Stimulated activated CD4-positive, alpha-beta T cell treated with anti-CD3 and anti-CD28 coated beads, Interleukin-2, amount 100 ng/mL, for 48 hours (primary cell): ENCODE results near the gene ZNF177.
"Not testable (repeated sequence)": the region's sequence is repeated elsewhere in the genome, so short reads cannot be mapped to it uniquely, and the experiment has no call there.

Experiments
- DNase-seq, 2 donors: peaks; one replicate each; pipeline ENCODE4 v3.0.0-alpha.2; 2020

The ZNF177 gene

DNA sequence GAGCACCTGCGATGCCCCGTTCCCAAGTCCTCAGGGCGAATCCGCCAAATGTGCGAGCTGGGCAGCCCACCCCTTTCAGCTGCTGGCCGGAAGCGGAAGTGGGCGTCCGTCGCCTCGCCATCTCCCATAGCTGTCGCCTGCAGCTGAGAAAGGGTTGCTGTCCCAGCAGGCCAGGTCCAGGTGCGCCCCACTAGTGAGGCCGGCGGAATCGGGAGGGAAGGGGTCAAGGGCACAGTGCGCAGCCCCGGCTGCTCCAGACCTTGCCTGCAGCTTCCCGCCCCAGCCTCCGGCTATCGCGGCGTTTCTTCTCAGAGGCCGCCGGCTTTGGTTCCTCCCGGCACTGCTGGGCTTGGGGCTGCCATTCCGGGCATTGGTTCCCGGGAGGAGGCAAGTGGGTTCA is at the start of gene ZNF177:
Gene ZNF177 (plus strand): TSS at position 109 of the 400 bp plus-strand sequence. CDS start 15,299 bp downstream, outside the sequence.
- DNase-seq: no peak

DNA sequence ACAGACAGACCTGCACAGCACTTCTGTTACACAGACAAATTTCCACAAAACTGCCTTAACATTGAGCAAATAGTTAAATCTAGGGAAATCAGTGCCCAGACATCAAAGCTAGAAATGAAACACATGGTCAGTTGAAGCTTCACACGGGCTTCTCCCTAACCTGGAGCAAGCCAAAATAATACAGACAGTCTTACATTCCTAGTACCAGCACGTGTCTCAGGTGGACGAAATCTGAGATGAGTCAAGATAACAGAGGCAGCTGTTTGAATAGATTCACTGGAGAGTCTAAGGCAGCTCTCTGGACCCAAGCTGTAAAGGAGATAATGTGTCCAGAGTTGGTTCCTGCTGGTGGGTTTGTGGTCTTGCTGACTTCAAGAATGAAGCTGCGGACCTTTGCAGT is 49.1 kb upstream of the ZNF177 start:
- DNase-seq: no peak

DNA sequence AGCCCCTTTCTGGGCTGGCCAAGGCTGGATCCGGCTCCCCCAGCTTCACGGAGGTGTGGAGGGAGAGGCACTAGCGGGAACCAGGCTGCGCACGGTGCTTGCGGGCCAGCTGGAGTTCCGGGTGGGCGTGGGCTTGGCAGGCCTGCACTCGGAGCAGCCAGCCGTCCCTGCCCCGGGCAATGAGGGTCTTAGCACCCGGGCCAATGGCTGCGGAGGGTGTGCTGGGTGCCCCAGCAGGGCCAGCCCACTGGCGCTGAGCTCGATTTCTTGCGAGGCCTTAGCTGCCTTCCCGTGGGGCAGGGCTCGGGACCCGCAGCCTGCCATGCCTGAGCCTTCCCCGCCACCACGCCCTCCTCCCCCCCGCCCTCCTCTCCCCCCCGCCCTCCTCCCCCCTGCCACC is 41.5 kb upstream of the ZNF177 start:
- DNase-seq: no peak

DNA sequence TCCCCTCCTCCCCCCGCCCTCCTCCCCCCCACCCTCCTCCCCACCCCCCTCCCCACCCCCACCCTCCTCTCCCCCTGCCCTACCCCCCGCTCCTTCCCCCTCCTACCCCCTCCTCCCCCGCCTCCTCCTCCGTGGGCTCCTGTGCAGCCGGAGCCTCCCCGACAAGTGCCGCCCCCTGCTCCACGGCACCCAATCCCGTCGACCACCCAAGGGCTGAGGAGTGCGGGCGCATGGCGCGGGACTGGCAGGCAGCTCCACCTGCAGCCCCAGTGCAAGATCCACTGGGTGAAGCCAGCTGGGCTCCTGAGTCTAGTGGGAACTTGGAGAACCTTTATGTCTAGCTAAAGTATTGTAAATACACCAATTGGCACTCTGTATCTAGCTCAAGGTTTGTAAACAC is 41.1 kb upstream of the ZNF177 start:
- DNase-seq: not testable (repeated sequence)

DNA sequence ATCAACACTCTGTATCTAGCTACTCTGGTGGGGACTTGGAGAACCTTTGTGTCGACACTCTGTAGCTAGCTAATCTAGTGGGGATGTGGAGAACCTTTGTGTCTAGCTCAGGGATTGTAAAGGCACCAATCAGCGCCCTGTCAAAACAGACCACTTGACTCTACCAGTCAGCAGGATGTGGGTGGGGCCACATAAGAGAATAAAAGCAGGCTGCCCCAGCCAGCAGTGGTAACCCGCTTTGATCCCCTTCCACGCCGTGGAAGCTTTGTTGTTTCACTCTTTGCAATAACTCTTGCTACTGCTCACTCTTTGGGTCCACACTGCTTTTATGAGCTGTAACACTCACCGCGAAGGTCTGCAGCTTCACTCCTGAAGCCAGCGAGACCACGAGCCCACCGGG is 40.6 kb upstream of the ZNF177 start:
- not testable (repeated sequence) for DNase-seq

DNA sequence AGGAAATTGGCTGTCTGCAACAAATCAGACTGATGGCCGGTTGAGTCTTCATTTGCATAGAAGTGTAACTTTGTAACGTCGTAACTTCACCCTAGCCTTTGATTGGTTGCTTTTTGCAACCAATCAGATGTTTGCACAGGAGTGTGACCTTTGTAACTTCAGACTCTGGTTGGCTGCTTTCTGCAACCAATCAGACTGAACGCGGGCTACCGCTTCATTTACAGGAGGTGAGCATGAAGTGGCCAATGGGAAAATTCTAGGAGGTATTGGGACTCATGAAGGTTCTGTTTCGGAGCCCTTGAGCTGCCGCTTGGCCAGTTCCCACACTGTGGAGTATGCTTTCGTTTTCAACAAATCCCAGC is 39.3 kb upstream of the ZNF177 start:
- peak; percentile 40 to 44 for DNase-seq

DNA sequence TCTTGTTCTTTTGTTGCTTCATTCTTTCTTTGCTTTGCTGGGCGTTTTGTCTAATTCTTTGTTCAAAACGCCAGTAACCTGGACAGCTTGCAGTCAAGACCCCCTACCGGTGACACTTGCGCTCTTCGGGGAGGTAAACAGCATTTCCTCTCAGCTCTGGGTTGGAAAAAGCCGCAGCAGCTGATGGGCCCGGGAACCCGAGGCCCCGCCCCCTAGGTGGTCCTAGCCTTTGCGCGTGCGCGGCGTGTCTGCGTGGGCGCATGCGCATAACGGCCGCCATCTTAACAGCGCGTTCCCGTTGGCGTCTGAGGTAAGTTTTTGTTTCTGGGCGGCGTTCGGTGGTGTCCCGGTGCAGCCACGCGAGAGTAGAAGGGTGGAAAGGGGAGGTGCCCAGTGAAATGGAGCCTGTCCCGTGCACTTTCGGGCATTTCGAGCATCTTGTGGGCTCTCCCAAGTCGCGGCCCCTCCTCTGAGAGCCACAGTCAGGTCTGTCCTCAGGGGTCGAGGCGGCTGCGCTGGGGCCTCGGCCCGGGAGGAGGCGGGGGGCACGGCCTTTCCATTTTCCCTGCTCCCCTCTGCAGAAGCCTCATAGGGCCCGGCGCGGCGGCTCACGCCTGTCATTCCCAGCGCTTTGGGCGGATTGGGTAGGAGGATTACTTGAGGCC is 38.8 kb upstream of the ZNF177 start, which contains the start of gene ZNF559:
Gene ZNF559 (plus strand): TSS at position 261 of the 665 bp plus-strand sequence. CDS start 14,371 bp downstream, outside the sequence.
- peak; percentile 96 to 97 for DNase-seq

DNA sequence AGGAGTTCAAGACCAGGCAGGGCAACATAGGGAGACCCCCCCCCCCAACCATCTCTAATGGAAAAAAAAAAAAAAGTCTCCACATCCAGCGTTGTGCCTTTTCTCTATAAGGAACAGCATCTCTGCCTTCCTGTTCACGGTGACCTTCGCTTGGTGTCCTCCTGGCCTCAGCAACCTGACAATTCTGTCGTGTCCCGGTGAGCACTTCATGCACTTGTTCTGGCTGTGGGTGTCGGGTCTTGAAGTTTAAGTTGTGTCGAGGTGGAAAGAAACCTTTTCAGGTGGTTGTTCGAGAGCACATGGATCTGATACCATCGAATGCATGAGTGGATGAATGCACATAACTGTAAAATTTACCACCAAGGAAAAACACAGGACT is 38.2 kb upstream of the ZNF177 start:
- DNase-seq: no peak

DNA sequence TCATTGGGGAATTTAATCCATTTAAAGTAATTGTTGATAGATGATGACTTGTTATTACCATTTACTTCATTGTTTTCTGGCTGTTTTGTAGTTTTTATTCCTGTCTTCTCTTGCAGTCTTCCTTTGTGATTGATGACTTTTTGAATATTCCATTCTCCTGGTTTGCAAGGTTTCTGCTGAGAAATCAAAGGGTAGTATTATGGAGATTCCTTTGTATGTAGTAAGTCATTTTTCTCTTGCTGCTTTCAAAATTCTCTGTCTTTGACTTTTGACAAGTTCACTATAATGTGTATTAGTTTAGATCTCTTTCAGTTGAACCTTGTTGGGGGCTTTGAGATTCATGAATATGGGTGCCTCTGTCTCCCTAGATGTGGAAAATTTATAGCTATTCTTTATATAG is 32.8 kb upstream of the ZNF177 start:
- DNase-seq: no peak

DNA sequence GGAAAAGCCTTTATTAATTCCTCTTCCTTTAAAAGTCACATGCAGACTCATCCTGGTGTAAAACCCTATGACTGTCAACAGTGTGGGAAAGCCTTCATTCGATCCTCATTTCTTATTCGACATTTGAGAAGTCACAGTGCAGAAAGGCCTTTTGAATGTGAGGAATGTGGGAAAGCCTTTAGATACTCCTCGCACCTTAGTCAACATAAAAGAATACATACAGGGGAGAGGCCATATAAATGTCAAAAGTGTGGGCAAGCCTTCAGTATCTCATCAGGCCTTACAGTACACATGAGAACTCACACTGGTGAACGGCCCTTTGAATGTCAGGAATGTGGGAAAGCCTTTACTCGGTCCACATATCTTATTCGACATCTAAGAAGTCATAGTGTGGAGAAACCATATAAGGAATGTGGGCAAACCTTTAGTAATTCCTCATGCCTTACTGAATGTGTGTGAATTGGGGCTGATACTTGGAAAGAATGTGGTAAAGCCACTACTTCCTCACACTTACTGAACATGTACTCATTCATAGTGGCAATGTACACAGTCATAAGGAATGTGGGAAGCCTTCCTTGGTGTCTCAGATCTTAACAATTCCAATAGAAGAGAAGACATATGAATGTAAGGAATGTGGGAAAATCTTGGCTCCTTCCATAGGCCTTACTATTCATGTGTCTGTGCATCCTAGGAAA is 20.1 kb upstream of the ZNF177 start:
- no peak for DNase-seq

DNA sequence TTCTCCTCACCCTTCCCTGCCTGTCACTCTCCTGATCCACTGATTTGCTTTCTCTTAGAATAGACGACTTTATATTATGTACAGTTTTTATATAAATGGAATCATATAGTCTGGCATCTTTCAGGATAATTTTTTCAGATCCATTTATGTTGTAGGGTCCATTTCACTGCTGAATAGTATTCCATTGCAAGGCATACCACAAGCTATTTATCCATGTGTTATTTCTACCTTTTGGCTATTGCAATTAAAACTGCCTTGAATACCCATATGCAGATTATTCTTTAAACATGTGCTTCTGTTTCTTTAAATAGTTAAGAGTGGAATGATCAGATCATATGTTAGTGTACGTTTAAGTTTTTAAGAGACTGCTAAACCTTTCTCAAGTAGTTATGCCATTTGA is 17.8 kb upstream of the ZNF177 start:
- no peak for DNase-seq

DNA sequence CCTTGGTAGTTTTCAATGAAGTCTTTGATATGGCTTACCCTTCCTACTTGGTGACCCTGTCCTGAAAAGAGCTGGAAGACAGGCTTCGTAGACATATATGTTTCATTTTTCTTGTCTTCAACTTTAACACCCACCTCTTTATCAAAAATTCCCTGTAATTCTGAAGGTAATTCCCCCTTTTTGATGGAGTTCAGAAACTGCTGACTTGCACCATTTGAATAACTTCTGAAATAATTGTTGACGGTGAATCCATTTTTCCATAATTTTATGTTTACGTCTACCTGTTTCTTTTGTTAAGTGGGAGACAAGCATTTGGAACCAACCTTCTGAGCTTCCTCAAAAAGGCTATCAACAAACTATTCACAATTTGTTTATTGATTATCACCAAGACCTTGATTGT is 14.6 kb upstream of the ZNF177 start:
- no peak for DNase-seq

DNA sequence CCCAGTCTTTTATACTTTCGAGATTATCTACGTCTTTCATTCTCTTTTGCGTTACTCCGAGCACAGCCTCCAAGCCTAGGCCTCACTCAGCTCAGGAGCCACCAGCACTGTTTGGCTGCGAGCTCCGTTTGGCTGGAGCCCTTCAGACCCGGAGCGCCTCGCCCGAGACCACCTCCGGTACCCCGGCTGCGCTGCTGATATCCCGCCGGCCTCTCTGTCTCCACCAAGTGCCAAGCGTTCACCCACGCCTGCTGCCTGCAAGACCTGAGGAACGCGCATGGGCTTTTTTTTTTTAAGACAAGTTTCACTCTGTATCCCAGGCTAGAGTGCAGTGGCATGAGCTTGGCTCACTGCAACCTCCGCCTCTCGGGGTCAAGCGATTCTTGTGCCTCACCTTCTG is 14.1 kb upstream of the ZNF177 start:
- DNase-seq: no peak

DNA sequence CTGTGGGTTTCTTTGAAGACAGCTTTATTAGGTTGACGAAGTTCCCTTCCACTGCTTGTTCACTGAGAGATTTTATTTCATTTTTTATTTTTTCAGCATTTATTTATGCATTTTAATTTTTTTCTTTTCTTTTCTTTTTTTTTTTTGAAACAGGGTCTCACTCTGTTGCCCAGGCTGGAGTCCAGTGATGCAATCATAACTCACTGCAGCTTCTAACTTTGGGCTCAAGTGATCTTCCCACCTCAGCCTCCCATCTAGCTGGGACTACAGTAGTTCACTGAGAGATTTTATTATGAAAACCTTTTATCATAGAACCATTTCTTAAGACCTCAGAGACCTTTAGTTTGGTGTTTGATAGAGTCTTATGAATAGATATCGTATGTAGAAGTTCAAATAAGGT is 10.3 kb upstream of the ZNF177 start:
- DNase-seq: no peak

DNA sequence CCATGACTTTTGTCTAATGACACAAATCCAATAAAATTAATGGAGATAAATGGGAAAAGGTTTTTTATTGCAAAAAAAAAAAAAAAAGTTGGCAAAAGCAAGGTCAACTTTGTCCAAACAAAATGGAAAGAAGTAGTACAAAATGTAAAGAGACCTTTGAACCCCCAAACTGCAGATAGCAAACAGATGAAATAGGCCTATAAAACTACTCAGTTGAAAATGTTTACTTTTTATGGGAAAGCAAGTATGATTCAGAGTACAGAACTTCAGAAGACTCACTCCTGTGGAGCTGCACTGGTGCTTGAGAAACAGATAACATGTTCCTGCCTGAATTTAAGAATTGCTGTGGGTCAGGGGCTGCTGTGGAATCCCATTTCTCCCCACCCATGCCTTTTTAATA is 9.8 kb upstream of the ZNF177 start:
- no peak for DNase-seq

DNA sequence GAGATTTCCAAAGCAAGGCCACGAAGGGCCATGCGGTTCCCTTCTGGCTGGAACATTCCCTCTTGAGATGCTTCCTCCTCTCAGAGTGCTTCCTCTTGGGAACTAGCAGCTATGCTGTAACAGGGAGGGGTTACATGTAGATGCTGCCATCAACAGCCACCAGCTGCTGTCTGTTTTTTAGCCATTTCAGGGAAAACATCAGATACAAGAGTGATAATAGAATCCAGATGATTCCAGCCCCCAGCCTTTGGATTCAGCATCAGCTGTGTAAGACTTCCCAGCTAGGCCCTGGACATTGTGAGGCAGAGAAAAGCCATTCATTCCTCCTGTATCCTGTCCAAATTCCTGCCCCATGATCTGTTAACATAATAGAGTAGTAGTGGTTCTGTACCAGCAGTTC is 8.2 kb upstream of the ZNF177 start:
- no peak for DNase-seq

DNA sequence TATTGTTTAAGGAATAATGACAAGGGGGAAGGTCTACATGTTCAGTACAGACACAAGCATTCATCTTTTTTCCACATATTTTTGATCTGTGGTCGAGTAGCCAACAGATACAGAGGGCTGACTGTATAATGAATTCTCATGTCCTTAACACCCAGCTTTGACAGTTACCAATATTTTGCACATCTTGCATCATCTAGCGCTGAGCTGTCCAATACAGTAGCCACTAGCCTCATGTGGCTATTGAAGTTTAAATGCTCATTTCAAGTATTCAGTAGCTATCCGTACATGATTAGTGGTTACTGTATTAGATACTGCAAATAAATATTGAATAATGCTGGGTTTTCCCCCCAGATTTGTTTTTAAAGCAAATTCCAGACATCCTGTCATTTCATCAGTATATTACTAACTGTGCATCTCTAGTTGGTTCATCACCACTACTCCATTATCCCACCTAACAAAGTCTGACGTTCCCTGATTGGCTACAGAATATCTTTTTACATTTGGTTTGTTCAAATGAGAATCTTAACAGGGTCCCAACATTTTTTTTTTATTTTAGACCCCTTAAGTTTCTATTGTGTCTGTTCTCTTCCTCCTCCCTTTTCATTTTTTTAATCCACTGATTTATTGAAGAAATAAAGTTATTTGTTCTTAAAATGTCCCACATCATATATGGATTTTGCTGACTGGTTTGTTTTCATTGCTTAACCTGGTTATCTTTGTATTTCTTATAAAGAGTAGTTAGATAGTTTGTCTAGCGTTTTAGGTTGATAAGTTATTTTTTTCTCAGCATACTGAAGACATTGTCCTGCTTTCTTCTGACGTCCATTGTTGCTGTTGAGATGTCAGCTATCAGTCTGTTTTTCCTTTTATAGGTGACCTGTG is 8.2 kb downstream of the ZNF177 start:
- DNase-seq: no peak

DNA sequence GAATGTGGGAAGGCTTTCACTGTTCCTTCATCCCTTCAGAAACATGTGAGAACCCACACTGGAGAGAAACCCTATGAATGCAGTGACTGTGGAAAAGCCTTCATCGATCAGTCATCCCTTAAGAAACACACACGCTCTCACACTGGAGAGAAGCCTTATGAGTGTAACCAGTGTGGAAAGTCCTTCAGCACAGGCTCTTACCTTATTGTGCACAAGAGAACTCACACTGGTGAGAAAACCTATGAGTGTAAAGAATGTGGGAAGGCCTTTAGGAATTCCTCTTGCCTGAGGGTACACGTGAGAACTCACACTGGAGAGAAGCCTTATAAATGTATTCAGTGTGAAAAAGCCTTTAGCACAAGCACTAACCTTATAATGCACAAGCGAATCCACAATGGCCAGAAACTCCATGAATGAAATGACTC is 18.6 kb downstream of the ZNF177 start:
- DNase-seq: no peak

DNA sequence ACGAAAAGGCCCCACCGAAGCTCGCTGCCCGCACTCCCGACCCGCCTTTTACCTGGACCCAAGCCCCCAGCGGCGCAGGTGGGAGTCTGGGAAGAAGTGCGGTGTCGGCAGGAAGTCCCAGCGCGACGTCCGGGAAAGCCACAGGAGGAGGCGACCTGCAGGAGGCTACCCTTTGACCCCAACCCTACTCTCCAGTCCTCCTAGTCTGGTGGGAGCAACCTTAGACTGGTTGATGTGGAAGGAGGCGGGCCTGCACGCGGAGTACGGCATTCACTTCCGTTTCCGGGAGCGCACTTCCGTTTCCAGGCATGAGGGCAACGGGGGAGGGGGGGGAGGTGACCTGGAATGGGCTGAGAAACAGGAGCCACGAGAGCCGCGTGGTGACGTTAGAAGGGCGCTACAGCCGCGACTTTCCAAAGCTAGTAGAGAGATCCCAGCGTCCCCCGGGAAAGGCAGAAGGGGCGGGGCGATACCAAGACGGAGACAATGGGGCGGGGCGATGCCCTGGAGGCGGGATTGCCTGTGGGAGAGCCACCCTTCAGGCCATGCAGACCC is 44.1 kb downstream of the ZNF177 start:
- peak; percentile 32 to 33 for DNase-seq

DNA sequence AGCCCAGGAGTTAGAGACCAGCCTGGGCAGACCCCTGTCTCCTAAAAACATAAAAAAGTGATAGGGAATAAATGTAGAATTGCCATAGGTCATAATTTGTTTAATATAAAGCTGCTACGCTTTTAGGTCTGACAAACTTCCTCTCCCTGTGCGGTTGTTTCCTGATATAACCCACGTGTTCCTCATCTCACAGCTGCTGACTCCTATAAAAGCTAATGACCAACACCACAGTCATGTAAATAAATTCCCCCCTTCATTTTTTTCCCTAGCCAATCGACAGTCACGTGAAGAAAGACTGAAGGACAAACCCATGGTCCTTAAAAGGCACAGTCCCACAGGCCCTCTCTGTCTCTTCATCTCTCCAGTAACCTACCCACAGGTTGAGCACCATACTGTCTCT is 45.0 kb downstream of the ZNF177 start:
- no peak for DNase-seq

DNA sequence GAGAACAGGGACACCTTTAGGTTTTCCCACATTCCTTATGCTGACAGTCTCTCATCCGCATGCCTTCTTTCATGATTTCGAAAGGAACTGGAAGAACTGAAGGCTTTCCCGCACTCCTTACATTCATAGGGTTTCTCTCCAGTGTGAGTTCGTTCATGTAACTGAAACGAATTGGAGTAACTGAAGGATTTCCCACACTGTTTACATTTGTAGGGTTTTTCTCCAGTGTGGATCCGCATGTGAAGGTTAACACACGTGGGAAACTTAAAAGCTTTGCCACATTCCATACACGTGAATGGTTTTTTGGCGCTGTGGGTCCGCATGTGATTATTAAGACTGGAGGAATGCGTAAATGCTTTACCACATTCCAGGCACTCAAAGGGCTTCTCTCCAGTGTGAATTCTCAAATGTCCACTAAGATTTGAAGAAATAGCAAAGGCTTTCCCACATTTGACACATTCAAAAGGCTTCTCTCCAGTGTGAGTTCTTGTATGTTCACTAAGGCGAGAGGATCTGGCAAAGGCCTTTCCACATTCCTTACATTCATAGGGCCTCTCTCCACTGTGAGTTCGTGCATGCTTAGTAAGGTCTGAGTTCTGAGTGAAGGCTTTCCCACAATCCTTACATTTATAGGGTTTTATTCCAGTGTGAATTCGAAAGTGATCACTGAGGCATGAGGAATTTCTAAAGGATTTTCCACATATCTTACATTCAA is 50.6 kb downstream of the ZNF177 start:
- no peak for DNase-seq

DNA sequence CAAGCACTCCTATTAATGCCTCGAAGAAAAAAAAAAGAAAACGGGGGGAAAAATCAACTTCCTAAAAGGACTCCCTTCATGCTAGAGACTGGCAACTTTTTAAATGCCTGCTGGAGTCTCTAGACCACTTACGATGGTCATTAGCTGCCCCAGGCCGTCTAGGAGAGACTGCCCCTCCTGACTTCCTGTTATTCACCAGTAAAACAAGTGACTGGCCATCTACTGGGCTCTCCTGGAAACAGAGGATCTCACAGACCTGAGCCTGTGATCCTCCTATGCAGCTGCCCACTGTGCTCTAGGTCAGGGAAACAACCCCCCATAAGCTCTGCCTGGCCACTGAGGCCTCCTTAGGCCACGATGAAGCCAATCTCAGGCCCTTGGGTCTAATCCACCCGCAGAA is 65.1 kb downstream of the ZNF177 start:
- no peak for DNase-seq

DNA sequence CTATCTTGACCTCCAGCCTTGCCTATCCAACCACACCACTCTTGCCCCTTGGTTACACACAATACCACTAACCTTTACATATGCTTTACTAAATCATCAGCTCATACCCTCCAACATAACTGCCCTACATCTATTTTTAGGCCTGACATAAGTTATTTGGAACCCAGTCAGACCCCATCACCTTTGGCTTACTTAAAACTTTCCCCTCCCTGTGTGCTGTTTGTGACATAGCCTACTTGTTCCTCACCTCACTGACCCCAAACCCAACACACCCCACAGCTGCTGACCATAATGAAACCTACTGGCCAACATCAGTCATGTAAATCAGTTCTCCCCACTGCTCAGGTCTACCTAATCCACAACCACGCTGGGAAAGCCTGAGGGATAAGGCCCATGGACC is 67.6 kb downstream of the ZNF177 start:
- no peak for DNase-seq
